GM15510 (cell line): Measurements from ENCODE around the gene GFPT2.

Source experiments
- POLR2A ChIP-seq: IDR thresholded peaks from 3 replicates; pipeline ENCODE4 v1.6.1; 2011; ENCODE audit warnings: borderline replicate concordance; ENCODE audit not compliant: insufficient read length; ENCODE audit errors: extremely low read depth

GFPT2 gene

GRCh38 chr5:180332861-180333260 is 20.3 kb downstream of the GFPT2 start:
- TF ChIP-seq POLR2A = no peak

GRCh38 chr5:180332051-180332517 is 21.1 kb downstream of the GFPT2 start:
- TF ChIP-seq POLR2A = no peak

- no peak for TF ChIP-seq POLR2A
These were observed 21.5 kb downstream of the GFPT2 start for GRCh38 chr5:180331647-180331950.

- TF ChIP-seq POLR2A = no peak
These were observed 22.1 kb downstream of the GFPT2 start for GRCh38 chr5:180330810-180331646.

- no peak for TF ChIP-seq POLR2A
These were observed 22.9 kb downstream of the GFPT2 start for GRCh38 chr5:180330270-180330648.

GRCh38 chr5:180329606-180330269 is 23.4 kb downstream of the GFPT2 start:
- no peak for TF ChIP-seq POLR2A

GRCh38 chr5:180329138-180329435 is 24.0 kb downstream of the GFPT2 start:
- TF ChIP-seq POLR2A = no peak

GRCh38 chr5:180328296-180329137 is 24.6 kb downstream of the GFPT2 start:
- TF ChIP-seq POLR2A = no peak

- no peak for TF ChIP-seq POLR2A
These were observed 26.1 kb downstream of the GFPT2 start for GRCh38 chr5:180326989-180327565.

- TF ChIP-seq POLR2A = no peak
These were observed 28.6 kb downstream of the GFPT2 start for GRCh38 chr5:180324601-180324950.

- no peak for TF ChIP-seq POLR2A
These were observed 29.1 kb downstream of the GFPT2 start for GRCh38 chr5:180323941-180324600.

GRCh38 chr5:180323160-180323559 is 30.0 kb downstream of the GFPT2 start:
- no peak for TF ChIP-seq POLR2A

- TF ChIP-seq POLR2A = no peak
These were observed 34.6 kb downstream of the GFPT2 start for GRCh38 chr5:180318456-180319089.

- no peak for TF ChIP-seq POLR2A
These were observed 36.5 kb downstream of the GFPT2 start for GRCh38 chr5:180316586-180316985.
